DND-41 (cell line): ENCODE data around the gene TUBA3E.
"Not testable (repeated sequence)": the region's sequence is repeated elsewhere in the genome, so short reads cannot be mapped to it uniquely, and the experiment has no call there.

ENCODE experiments used
- ATAC-seq: fragments of 200-7000 bp; cut with Tn5 transposase; 3 replicates; pipeline ENCODE4 v1.9.1; 2021; ENCODE audit warnings: low read depth; ENCODE audit not compliant: insufficient read depth
- DNase-seq: peaks from one replicate; pipeline ENCODE4 v3.0.0-alpha.2; 2020
- H2AFZ ChIP-seq: 2 replicates; pipeline ENCODE4 v1.6.0; 2012; ENCODE audit warnings: low read depth, low read length
- H3K27ac ChIP-seq: 2 replicates; pipeline ENCODE4 v1.5.1; 2012; ENCODE audit warnings: low read length, inconsistent platforms
- H3K27me3 ChIP-seq: fragments of 200-600 bp; sonication (generic); 2 replicates; pipeline ENCODE4 v1.6.0; 2012; ENCODE audit warnings: low read length, mild to moderate bottlenecking, inconsistent platforms; ENCODE audit not compliant: insufficient read depth, poor library complexity
- H3K36me3 ChIP-seq: 2 replicates; pipeline ENCODE4 v1.5.1; 2012; ENCODE audit warnings: low read length, inconsistent platforms; ENCODE audit not compliant: insufficient read depth
- H3K4me1 ChIP-seq: 2 replicates; pipeline ENCODE4 v1.5.1; 2012; ENCODE audit warnings: mild to moderate bottlenecking, low read length; ENCODE audit not compliant: insufficient read depth
- H3K4me2 ChIP-seq: 2 replicates; pipeline ENCODE4 v1.6.0; 2012; ENCODE audit warnings: mild to moderate bottlenecking, moderate library complexity, low read length, inconsistent platforms; ENCODE audit not compliant: insufficient read depth
- H3K4me3 ChIP-seq, 2 experiments: fragments of 200-600 bp in 1 of 2; shearing (Covaris generic) in 1 of 2; 2 replicates each; pipeline ENCODE4 v1.5.1; 2012 to 2016; ENCODE audit warnings: inconsistent platforms in 2 of 2, low read length in 2 of 2, mild to moderate bottlenecking in 2 of 2, low read depth in 1 of 2, moderate library complexity in 1 of 2
- H3K79me2 ChIP-seq: 2 replicates; pipeline ENCODE4 v1.6.0; 2012; ENCODE audit warnings: low read length, inconsistent platforms; ENCODE audit not compliant: insufficient read depth
- H3K9ac ChIP-seq: 2 replicates; pipeline ENCODE4 v1.6.0; 2012; ENCODE audit warnings: low read depth, mild to moderate bottlenecking, inconsistent platforms, low read length, moderate library complexity
- H3K9me3 ChIP-seq: 2 replicates; pipeline ENCODE4 v1.5.1; 2012; ENCODE audit warnings: low read length, moderate library complexity, mild to moderate bottlenecking, inconsistent platforms; ENCODE audit not compliant: insufficient read depth, severe bottlenecking
- H4K20me1 ChIP-seq: 2 replicates; pipeline ENCODE4 v1.6.0; 2012; ENCODE audit warnings: low read length; ENCODE audit not compliant: insufficient read depth

Gene TUBA3E

GRCh38 chr2:130228467-130229160 is 30.4 kb upstream of the TUBA3E start:
- H3K4me1 ChIP-seq, H3K27ac ChIP-seq, H2AFZ ChIP-seq, H3K9me3 ChIP-seq, ATAC-seq, H3K79me2 ChIP-seq, DNase-seq, H3K9ac ChIP-seq, H3K27me3 ChIP-seq, H3K36me3 ChIP-seq, H3K4me2 ChIP-seq, H4K20me1 ChIP-seq, H3K4me3 ChIP-seq: not testable (repeated sequence)

- H3K9ac ChIP-seq, H3K27ac ChIP-seq, H3K79me2 ChIP-seq, ATAC-seq, H4K20me1 ChIP-seq, H3K4me3 ChIP-seq, H3K27me3 ChIP-seq, H3K4me1 ChIP-seq, H2AFZ ChIP-seq, DNase-seq, H3K9me3 ChIP-seq, H3K36me3 ChIP-seq, H3K4me2 ChIP-seq: not testable (repeated sequence)
Observed at GRCh38 chr2:130228005-130228404, 29.8 kb upstream of the TUBA3E start.

- not testable (repeated sequence) for H2AFZ ChIP-seq
- ATAC-seq: peak; percentile 96
Observed at GRCh38 chr2:130222523-130222922, 24.3 kb upstream of the TUBA3E start.

GRCh38 chr2:130220505-130220904 is 22.3 kb upstream of the TUBA3E start:
- H3K4me3 ChIP-seq, H3K4me1 ChIP-seq, H3K27ac ChIP-seq, H3K4me2 ChIP-seq, DNase-seq, H3K9me3 ChIP-seq, H3K9ac ChIP-seq, H3K36me3 ChIP-seq, H2AFZ ChIP-seq, H3K79me2 ChIP-seq, H3K27me3 ChIP-seq, ATAC-seq, H4K20me1 ChIP-seq: not testable (repeated sequence)

More at GRCh38 chr2:130222523-130222922, 24.3 kb upstream of the TUBA3E start:
- H3K27me3 ChIP-seq, H4K20me1 ChIP-seq, H3K4me2 ChIP-seq, H3K79me2 ChIP-seq, H3K4me1 ChIP-seq, H3K36me3 ChIP-seq, H3K9ac ChIP-seq, H3K27ac ChIP-seq, H3K4me3 ChIP-seq, H3K9me3 ChIP-seq: not testable (repeated sequence)
- peak; percentile 16 for DNase-seq

GRCh38 chr2:130219147-130219546 is 20.9 kb upstream of the TUBA3E start:
- not testable (repeated sequence) for H2AFZ ChIP-seq, H3K27me3 ChIP-seq, H3K4me3 ChIP-seq, H4K20me1 ChIP-seq, H3K27ac ChIP-seq, H3K36me3 ChIP-seq, H3K9me3 ChIP-seq, H3K9ac ChIP-seq, H3K4me2 ChIP-seq, DNase-seq, ATAC-seq, H3K79me2 ChIP-seq, H3K4me1 ChIP-seq

- not testable (repeated sequence) for H3K27me3 ChIP-seq, H2AFZ ChIP-seq, H3K4me2 ChIP-seq
Observed at GRCh38 chr2:130207051-130207450, 8.8 kb upstream of the TUBA3E start.

GRCh38 chr2:130203150-130203549 is 4.9 kb upstream of the TUBA3E start:
- H4K20me1 ChIP-seq, H3K27me3 ChIP-seq, H3K4me1 ChIP-seq, H2AFZ ChIP-seq, ATAC-seq, H3K4me2 ChIP-seq, H3K9me3 ChIP-seq, H3K79me2 ChIP-seq, DNase-seq, H3K9ac ChIP-seq, H3K36me3 ChIP-seq, H3K4me3 ChIP-seq, H3K27ac ChIP-seq: not testable (repeated sequence)

More at GRCh38 chr2:130207051-130207450, 8.8 kb upstream of the TUBA3E start:
- not testable (repeated sequence) for H3K27ac ChIP-seq, H3K36me3 ChIP-seq, DNase-seq, H4K20me1 ChIP-seq, H3K4me3 ChIP-seq, H3K4me1 ChIP-seq, H3K9ac ChIP-seq, H3K9me3 ChIP-seq, ATAC-seq, H3K79me2 ChIP-seq

GRCh38 chr2:130202518-130202917 is 4.3 kb upstream of the TUBA3E start:
- H2AFZ ChIP-seq, H3K4me2 ChIP-seq, H3K9ac ChIP-seq: not testable (repeated sequence)

More at GRCh38 chr2:130202518-130202917, 4.3 kb upstream of the TUBA3E start:
- not testable (repeated sequence) for H3K9me3 ChIP-seq, H3K27ac ChIP-seq, H4K20me1 ChIP-seq, ATAC-seq, H3K27me3 ChIP-seq, DNase-seq, H3K4me1 ChIP-seq, H3K4me3 ChIP-seq, H3K79me2 ChIP-seq, H3K36me3 ChIP-seq
